ENCODE measurements around the gene RNF112.

DNA sequence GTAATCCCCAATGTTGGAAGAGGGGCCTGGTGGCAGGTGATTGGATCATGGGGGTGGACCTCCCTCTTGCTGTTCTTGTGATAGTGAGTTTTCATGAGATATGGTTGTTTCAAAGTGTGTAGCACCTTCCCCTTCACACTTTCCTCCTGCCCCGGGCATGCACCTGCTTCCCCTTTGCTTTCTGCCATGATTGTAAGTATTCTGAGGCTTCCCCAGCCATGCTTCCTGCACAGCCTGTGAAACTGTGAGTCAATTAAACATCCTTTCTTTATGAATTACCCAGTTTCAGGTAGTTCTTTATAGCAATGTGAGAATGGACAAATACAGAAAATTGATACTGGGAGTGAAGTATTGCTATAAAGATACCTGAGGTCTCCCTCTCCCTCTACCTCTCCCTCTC is 29.4 kb downstream of the RNF112 start:
- TF ChIP-seq CTCF (tag by site-specific recombination; IDR thresholded peaks at IDR 0.05) (no peak), ZNF140 (tag by site-specific recombination; IDR thresholded peaks at IDR 0.05) (no peak), ZNF776 (tag by site-specific recombination; IDR thresholded peaks at IDR 0.05; ENCODE audit: borderline replicate concordance) (no peak), REST (tag by site-specific recombination; IDR thresholded peaks at IDR 0.05) (no peak), YY1 (tag by site-specific recombination; IDR thresholded peaks at IDR 0.05) (no peak), ZNF398 (tag by site-specific recombination; IDR thresholded peaks at IDR 0.05) (no peak)

Data from HEK293 (cell line).